ENCODE results near the gene CRTC1. TPM values are rescaled to one million over a fixed set of nuclear protein-coding genes. Genes with fewer than 3 reads are reported as not detected.

CRTC1 gene
- polyA plus RNA-seq, 3 donors = 12.0 to 13.6 (median 12.2) TPM

GRCh38 chr19:18828786-18829185 is 145.3 kb downstream of the CRTC1 start:
- no peak for DNase-seq (ENCODE audit: low read depth in 3 of 3, low spot score in 2 of 3)

- DNase-seq (ENCODE audit: low read depth in 3 of 3, low spot score in 2 of 3) = no peak
Observed at GRCh38 chr19:18830488-18830887, 147.0 kb downstream of the CRTC1 start.

- DNase-seq (ENCODE audit: low read depth in 3 of 3, low spot score in 2 of 3) = peak; percentile 76 to 91 (median 89)
Observed at GRCh38 chr19:18831524-18832305, 148.2 kb downstream of the CRTC1 start, which contains the start of gene UPF1. UPF1 (plus strand) TSS chr19:18831959; CDS start chr19:18832210, 251 bp downstream.

Other genes with a start within 250 kb of the CRTC1 start
- 10 to 100 TPM; 89.5 to 99.8 (median 98.8) TPM for gene ISYNA1, start 245.5 kb upstream of the CRTC1 start, polyA plus RNA-seq (ENCODE audit: insufficient read length in 3 of 3)
- 1 to 10 TPM; 8.4 to 8.6 (median 8.4) TPM for gene ELL, start 161.6 kb upstream of the CRTC1 start, polyA plus RNA-seq (ENCODE audit: insufficient read length in 3 of 3)
- gene FKBP8, start 140.1 kb upstream of the CRTC1 start, polyA plus RNA-seq (ENCODE audit: insufficient read length in 3 of 3) = 100 to 1,000 TPM; 134 to 170 (median 153) TPM
- 10 to 100 TPM; 50.3 to 56.0 (median 51.8) TPM for gene KXD1, start 125.8 kb upstream of the CRTC1 start, polyA plus RNA-seq (ENCODE audit: insufficient read length in 3 of 3)
- gene UBA52, start 111.8 kb upstream of the CRTC1 start, polyA plus RNA-seq (ENCODE audit: insufficient read length in 3 of 3) = 100 to 1,000 TPM; 768 to 922 (median 860) TPM
- gene REX1BD, start 94.9 kb upstream of the CRTC1 start, polyA plus RNA-seq (ENCODE audit: insufficient read length in 3 of 3) = 10 to 100 TPM; 22.0 to 24.5 (median 22.3) TPM
- 1 to 10 TPM; 2.7 to 3.5 (median 3.2) TPM for gene CRLF1, start 76.9 kb upstream of the CRTC1 start, polyA plus RNA-seq (ENCODE audit: insufficient read length in 3 of 3)
- 1 to 10 TPM; 1.5 to 2.6 (median 1.9) TPM for gene TMEM59L, start 70.8 kb upstream of the CRTC1 start, polyA plus RNA-seq (ENCODE audit: insufficient read length in 3 of 3)
- gene KLHL26, start 46.7 kb upstream of the CRTC1 start, polyA plus RNA-seq (ENCODE audit: insufficient read length in 3 of 3) = 1 to 10 TPM; 5.0 to 6.1 (median 5.3) TPM
- under 1 TPM; 0.04 to 0.10 (median 0.07) TPM for gene COMP, start 107.6 kb downstream of the CRTC1 start, polyA plus RNA-seq (ENCODE audit: insufficient read length in 3 of 3)
- 10 to 100 TPM; 44.7 to 56.8 (median 48.2) TPM for gene UPF1, start 148.3 kb downstream of the CRTC1 start, polyA plus RNA-seq (ENCODE audit: insufficient read length in 3 of 3)
- gene CERS1, start 212.5 kb downstream of the CRTC1 start, polyA plus RNA-seq (ENCODE audit: insufficient read length in 3 of 3) = 1 to 10 TPM; 5.1 to 5.6 (median 5.2) TPM
- 100 to 1,000 TPM in 2 of 3 donors, 10 to 100 TPM in 1; 91.0 to 108 (median 106) TPM for gene COPE, start 235.7 kb downstream of the CRTC1 start, polyA plus RNA-seq (ENCODE audit: insufficient read length in 3 of 3)
- gene DDX49, start 236.0 kb downstream of the CRTC1 start, polyA plus RNA-seq (ENCODE audit: insufficient read length in 3 of 3) = 10 to 100 TPM; 47.8 to 51.2 (median 48.2) TPM